GM21447 (cell line): ENCODE results near the gene MMD.
"Not testable (repeated sequence)": the region's sequence is repeated elsewhere in the genome, so short reads cannot be mapped to it uniquely, and the experiment has no call there.

Experiments used
- ATAC-seq: cut with Tn5 transposase; IDR thresholded peaks from one replicate; pipeline ENCODE4 v1.9.1; 2021; ENCODE audit not compliant: unreplicated experiment

Gene MMD

GRCh38 chr17:55444471-55445441, 23.1 kb upstream of the MMD start:
- ATAC-seq, result peak; percentile 87

- ATAC-seq, result no peak
Measured at GRCh38 chr17:55443904-55444303, 22.3 kb upstream of the MMD start.

GRCh38 chr17:55442953-55443683, 21.5 kb upstream of the MMD start:
- no peak for ATAC-seq

GRCh38 chr17:55442462-55442861, 20.8 kb upstream of the MMD start:
- ATAC-seq, result no peak

GRCh38 chr17:55441544-55441943, 19.9 kb upstream of the MMD start:
- no peak for ATAC-seq

- no peak for ATAC-seq
Measured at GRCh38 chr17:55440391-55440790, 18.8 kb upstream of the MMD start.

GRCh38 chr17:55437159-55437605, 15.5 kb upstream of the MMD start:
- peak; percentile 75 for ATAC-seq

GRCh38 chr17:55436224-55437158, 14.9 kb upstream of the MMD start:
- ATAC-seq, result peak; percentile 6

- no peak for ATAC-seq
Measured at GRCh38 chr17:55435408-55435807, 13.8 kb upstream of the MMD start.

GRCh38 chr17:55434721-55435120, 13.1 kb upstream of the MMD start:
- no peak for ATAC-seq

GRCh38 chr17:55433629-55434422, 12.2 kb upstream of the MMD start:
- ATAC-seq, result no peak

- ATAC-seq, result no peak
Measured at GRCh38 chr17:55433029-55433628, 11.5 kb upstream of the MMD start.

GRCh38 chr17:55432358-55433028, 10.9 kb upstream of the MMD start:
- ATAC-seq, result no peak

- not testable (repeated sequence) for ATAC-seq
Measured at GRCh38 chr17:55431914-55432313, 10.3 kb upstream of the MMD start.

- ATAC-seq, result no peak
Measured at GRCh38 chr17:55430541-55431288, 9.1 kb upstream of the MMD start.

- peak; percentile 4 for ATAC-seq
Measured at GRCh38 chr17:55427587-55427882, 5.9 kb upstream of the MMD start.

GRCh38 chr17:55426851-55427586, 5.4 kb upstream of the MMD start:
- ATAC-seq, result peak; percentile 38
